GM08714 (cell line): Measurements from ENCODE around the gene CLECL1.
"Not testable (repeated sequence)": the region's sequence is repeated elsewhere in the genome, so short reads cannot be mapped to it uniquely, and the experiment has no call there.

Source experiments
- H3K4me3 ChIP-seq: fragments of 200-500 bp; sonication (Bioruptor generic); 2 replicates; pipeline ENCODE4 v1.5.1; 2014; ENCODE audit warnings: mild to moderate bottlenecking, low read length, inconsistent platforms
- ZNF274 ChIP-seq: IDR thresholded peaks from 2 replicates; pipeline ENCODE4 v1.6.1; 2012; ENCODE audit warnings: mild to moderate bottlenecking, low read depth, low read length

The CLECL1 gene

GRCh38 chr12:9717070-9717925 lies 15.6 kb downstream of the CLECL1 start:
- H3K4me3 ChIP-seq = no peak overlapping the region; the same call in 1 of the 2 replicates

GRCh38 chr12:9713032-9713558 lies 19.8 kb downstream of the CLECL1 start:
- H3K4me3 ChIP-seq = not testable (repeated sequence)

More at GRCh38 chr12:9717070-9717925, 15.6 kb downstream of the CLECL1 start:
- no peak for TF ChIP-seq ZNF274

GRCh38 chr12:9711664-9712063 lies 21.2 kb downstream of the CLECL1 start:
- H3K4me3 ChIP-seq = no peak overlapping the region
- TF ChIP-seq ZNF274 = no peak

GRCh38 chr12:9710584-9711375 lies 22.1 kb downstream of the CLECL1 start:
- TF ChIP-seq ZNF274 = no peak
- no peak overlapping the region for H3K4me3 ChIP-seq

GRCh38 chr12:9708853-9709252 lies 24.0 kb downstream of the CLECL1 start:
- H3K4me3 ChIP-seq = no peak overlapping the region
- TF ChIP-seq ZNF274 = no peak

GRCh38 chr12:9707864-9708808 lies 24.8 kb downstream of the CLECL1 start:
- no peak for TF ChIP-seq ZNF274
- no peak overlapping the region for H3K4me3 ChIP-seq

GRCh38 chr12:9707356-9707755 lies 25.5 kb downstream of the CLECL1 start:
- H3K4me3 ChIP-seq = no peak overlapping the region
- TF ChIP-seq ZNF274 = no peak

- no peak overlapping the region for H3K4me3 ChIP-seq
- TF ChIP-seq ZNF274 = no peak
Measured at GRCh38 chr12:9706086-9706685, 26.7 kb downstream of the CLECL1 start.

GRCh38 chr12:9704561-9704960 lies 28.3 kb downstream of the CLECL1 start:
- H3K4me3 ChIP-seq = not testable (repeated sequence)

GRCh38 chr12:9702255-9702654 lies 30.6 kb downstream of the CLECL1 start:
- no peak overlapping the region for H3K4me3 ChIP-seq
- TF ChIP-seq ZNF274 = no peak

- no peak for TF ChIP-seq ZNF274
- H3K4me3 ChIP-seq = no peak overlapping the region
Measured at GRCh38 chr12:9701380-9702154, 31.3 kb downstream of the CLECL1 start.

GRCh38 chr12:9700606-9700956 lies 32.3 kb downstream of the CLECL1 start:
- TF ChIP-seq ZNF274 = no peak
- H3K4me3 ChIP-seq = no peak overlapping the region
